ENCODE measurements around the gene CHODL.

Gene CHODL

DNA sequence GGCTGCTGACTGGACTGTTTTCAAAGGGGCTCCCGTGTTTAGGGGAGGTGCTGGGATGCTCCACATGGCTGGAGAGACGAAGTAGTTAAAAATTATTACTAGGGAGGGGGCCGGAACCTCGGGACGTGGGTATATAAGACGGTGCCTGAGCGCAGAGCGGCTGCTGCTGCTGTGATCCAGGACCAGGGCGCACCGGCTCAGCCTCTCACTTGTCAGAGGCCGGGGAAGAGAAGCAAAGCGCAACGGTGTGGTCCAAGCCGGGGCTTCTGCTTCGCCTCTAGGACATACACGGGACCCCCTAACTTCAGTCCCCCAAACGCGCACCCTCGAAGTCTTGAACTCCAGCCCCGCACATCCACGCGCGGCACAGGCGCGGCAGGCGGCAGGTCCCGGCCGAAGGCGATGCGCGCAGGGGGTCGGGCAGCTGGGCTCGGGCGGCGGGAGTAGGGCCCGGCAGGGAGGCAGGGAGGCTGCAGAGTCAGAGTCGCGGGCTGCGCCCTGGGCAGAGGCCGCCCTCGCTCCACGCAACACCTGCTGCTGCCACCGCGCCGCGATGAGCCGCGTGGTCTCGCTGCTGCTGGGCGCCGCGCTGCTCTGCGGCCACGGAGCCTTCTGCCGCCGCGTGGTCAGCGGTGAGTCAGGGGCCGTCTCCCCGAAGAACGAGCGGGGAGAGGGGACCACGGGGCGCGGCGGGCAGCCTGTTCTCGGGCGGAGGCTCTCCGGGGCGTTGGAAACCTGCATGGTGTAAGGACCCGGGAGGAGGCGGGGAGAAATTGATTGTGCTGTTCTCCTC, at the start of gene CHODL:
TSS of gene CHODL (plus strand) at position 163 of the 793 bp plus-strand sequence. CDS start at position 554, 391 bp downstream.
- DNase-seq, result no peak

DNA sequence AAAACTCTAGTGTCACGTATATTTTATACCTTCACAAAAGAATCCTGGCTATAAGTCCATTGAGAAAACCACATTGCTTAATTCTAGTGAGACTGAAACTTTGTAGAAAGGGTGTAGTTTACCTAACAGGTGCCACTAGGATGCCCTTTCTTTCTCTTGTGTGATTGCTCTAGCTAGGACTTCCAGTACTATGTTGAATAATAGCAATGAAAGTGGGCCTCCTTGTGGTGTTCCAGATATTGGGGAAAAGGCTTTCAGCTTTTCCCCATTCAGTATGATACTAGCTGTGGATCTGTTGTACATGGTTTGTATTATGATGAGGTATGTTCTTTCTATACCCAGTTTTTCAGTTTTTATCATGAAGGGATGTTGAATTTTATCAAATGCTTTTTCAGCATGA, 39.7 kb upstream of the CHODL start:
- DNase-seq, result no peak

- DNase-seq, result no peak
Measured at GRCh38 chr21:18218331-18218730, 26.3 kb upstream of the CHODL start.

GRCh38 chr21:18220498-18220897, 24.1 kb upstream of the CHODL start:
- no peak for DNase-seq

DNA sequence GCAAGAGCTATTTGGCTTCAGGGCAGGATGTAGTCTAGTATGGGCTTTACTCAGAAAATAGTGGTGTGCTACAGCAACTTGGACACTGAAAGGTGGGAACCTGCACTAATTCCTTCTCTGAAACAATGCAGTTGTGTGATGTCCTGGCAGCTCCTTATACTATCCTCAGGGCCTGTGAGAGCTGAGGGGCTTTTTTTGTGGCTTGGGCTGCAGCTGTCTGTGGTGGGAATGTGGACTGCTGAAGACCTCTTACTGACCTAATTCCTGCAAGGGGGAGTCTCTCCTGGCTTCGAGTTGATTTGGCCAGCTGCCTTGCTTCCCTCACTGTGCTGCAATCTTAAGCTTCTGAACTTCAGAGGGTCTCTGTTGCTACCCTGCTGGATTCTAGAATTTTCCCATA, 22.3 kb upstream of the CHODL start:
- DNase-seq, result no peak

- no peak for DNase-seq
Measured at GRCh38 chr21:18228060-18228739, 16.4 kb upstream of the CHODL start.

DNA sequence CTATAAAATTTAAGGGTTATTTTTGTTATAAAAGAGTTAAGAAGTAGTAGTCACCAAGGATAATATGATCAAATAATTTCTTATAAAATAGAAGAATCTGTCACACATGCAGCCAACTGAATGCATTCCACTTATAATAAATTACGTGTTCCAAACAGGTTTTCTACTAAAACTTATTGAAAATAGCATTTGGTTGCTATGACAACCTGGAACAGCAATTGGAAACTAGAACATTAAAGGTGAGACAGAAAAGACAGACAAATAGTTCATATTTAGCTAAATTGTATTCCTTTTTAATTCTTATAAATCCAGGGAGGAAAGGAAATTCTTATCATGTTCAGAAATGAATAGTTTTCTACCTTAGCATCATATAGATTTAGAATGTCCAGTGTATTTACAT, 9.1 kb upstream of the CHODL start:
- DNase-seq, result no peak

GRCh38 chr21:18245464-18245967, 883 bp downstream of the CHODL start:
- DNase-seq, result no peak

- DNase-seq, result no peak
Measured at GRCh38 chr21:18248171-18248570, 3.5 kb downstream of the CHODL start.

DNA sequence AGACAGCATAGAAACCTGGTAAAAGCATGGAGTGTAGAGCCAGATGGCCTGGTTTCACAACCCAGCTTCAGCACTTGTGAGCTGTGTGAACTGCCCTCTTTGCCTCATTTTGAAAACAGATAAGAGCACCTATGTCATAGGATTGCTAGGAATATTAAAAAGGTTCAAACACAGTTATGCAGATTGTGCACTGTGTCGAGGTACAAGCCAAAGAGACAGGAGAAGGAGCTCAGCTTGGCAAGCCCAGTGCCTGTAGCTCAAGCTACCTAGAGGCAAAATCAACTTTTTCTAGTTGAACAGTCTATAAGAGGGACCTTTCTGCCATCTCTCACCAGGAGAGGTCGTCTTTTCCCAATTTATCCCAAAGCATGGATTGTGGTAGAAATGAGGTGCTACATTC, 5.0 kb downstream of the CHODL start:
- no peak for DNase-seq

DNA sequence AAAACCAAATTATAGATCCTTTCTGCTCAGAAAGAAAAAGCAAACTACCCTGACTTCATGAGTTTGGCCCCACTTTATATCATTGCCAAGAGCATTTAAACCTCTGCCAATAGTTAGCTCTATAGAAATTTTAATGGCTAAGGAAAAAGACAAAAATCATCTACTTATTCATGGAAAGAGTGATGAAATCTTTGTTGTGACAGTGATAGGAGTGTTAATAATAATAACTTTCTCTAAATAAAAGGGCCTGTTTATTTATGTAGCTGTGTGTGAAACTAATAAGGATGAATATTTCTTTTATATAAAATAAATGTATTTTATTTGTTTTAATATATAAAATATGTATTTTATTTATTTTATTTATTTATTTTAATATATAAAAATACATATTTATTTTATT, 6.4 kb downstream of the CHODL start:
- no peak for DNase-seq

DNA sequence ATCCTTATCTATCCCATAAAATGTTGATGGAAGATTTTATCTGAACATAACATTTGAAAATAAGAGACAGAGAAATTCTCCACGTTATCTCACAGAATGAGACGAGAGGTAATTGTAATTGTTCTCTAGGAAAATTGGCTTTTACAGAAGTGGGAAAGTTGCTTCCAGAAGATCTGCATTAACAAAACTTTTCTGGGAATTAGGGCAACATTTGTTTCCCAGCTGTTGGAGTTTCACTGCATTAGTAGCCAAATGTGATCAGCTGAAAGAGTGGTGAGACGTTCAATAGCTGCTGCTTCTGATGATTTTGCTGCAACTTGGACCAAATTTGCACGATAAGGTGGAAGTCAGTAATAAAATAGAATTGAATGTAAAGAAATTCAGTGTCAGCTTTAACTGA, 7.6 kb downstream of the CHODL start:
- no peak for DNase-seq

DNA sequence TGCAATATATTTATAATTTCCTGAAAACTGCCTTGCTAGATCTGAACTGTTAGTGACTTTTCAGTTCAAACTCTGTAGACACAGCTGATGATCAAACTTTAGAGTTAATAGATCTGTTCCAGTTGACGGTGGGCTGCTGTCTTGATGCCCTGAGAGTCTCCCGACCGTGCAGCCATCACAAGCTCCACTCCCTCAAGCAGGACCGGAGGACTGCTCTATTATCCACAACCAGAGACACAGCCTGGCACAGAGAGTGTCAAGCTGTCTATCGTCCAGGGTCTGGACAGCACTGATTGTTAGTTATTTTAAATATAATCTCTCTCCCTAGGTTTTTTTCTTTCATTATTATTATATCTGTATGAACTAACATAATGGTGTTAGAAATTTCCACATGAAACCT, 8.0 kb downstream of the CHODL start:
- no peak for DNase-seq

DNA sequence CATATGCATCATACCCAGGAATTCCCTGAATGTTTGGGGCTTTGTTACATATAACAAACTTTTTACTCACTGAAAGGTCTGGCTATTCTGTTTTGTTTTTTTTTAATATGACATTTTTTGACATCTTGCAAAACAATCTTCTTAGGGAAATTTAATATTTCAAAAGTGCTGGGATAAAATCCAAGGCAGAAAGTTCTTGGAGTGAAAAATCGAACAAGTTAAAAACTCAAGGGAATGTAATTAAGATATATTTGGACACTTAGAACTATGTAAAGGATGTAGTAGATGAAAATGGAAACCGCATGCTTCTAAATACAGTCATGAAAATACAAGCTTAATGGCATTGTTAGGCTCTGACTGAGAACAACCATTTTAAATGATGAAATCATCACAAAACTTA, 8.6 kb downstream of the CHODL start:
- no peak for DNase-seq

- DNase-seq, result no peak
Measured at GRCh38 chr21:18253799-18254198, 9.2 kb downstream of the CHODL start.

GRCh38 chr21:18265944-18266343, 21.3 kb downstream of the CHODL start:
- no peak for DNase-seq

- DNase-seq, result no peak
Measured at GRCh38 chr21:18267496-18267895, 22.9 kb downstream of the CHODL start.

GRCh38 chr21:18268906-18269305, 24.3 kb downstream of the CHODL start:
- DNase-seq, result no peak

GRCh38 chr21:18269856-18270255, 25.2 kb downstream of the CHODL start:
- DNase-seq, result no peak

DNA sequence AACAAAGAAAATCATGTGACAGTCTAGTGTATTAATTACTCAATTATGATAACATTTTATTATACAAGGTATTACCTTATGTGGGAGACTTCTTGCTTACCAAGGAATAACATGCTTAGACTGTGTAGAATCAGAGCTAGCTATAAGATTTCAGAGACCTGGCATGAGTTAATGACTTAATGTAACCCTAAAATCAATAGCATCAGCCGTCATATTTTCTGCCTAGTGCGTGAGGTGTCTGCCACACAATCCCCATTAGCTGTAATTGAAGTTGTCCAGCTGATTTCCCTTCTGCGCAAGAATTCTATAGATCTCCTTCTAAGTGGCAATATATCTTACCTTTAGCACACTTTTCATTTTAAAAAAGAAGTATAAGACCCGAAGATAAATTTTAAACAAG, 28.8 kb downstream of the CHODL start:
- DNase-seq, result no peak

DNA sequence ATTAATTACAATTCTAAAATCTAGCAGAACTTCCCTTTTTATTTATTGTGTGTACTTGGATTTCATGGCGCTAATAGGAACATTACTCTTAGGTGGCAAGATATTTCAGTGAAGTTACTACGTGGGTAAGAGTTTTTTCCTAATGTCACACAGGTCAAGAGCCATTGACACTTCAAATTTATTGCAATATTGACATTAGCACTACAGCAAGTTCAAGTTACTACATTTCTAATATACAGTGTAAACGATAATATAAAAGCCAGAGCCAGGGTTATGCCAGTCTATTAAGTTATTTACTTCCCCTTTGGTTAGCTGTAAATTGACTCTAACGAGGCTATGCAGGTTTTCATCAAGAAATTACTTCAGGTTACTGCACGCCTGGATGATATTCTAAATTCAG, 29.7 kb downstream of the CHODL start:
- DNase-seq, result no peak

DNA sequence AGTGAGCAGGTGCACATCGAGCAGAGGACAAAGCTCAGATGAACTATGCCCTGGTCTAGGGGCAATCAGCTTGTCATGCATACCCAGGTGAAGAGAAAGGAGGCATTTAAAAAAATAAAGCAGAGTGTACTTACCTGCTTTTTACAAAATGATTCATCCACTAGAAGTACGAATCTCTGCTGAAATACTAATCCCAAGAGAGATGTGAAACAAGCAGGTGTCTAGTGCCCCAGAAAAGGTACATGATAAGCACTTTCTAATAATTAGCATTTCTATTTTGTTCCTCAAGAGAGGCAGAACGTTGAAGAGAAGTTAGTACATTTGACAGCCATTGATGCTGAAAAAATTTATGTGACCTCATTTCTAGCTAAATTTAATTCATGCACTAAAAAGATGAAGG, 31.1 kb downstream of the CHODL start:
- DNase-seq, result no peak

- DNase-seq, result no peak
Measured at GRCh38 chr21:18285379-18285778, 40.7 kb downstream of the CHODL start.

DNA sequence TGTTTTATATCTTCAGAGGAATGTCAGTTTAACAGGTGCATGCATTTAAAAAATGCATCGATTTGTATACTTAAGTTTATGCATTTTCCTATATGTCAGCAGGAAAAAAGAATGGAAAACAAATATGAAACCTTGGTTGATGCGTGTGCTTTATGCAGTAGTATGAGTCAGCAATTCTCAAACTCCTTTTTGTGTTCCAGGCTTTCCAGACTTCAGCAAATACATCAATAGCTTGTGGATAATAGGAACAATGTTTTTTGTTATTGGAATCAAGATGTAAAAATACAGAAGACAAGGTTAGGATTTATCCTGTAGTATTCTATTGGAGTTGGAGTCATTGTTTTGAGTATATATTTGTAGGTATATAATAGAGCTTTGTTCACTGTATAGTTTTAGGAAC, 45.2 kb downstream of the CHODL start:
- no peak for DNase-seq

GRCh38 chr21:18294100-18294499, 49.5 kb downstream of the CHODL start:
- no peak for DNase-seq
